ENCODE measurements around the gene HSPA5.
"Not testable (repeated sequence)": the region's sequence is repeated elsewhere in the genome, so short reads cannot be mapped to it uniquely, and the experiment has no call there.

The HSPA5 gene

GRCh38 chr9:125234099-125234498 is 7.0 kb downstream of the HSPA5 start:
- not testable (repeated sequence) for H3K27me3 ChIP-seq (ENCODE audit: control insufficient read depth in 2 of 2, insufficient read depth in 2 of 2, low read length in 2 of 2); H3K9me3 ChIP-seq (ENCODE audit: control insufficient read depth in 2 of 2, low read length in 2 of 2); H3K27ac ChIP-seq (ENCODE audit: low read depth in 2 of 2, low read length in 2 of 2); H3K9ac ChIP-seq (ENCODE audit: low read depth in 1 of 2, low read length in 2 of 2); H3K4me3 ChIP-seq (ENCODE audit: low read length in 2 of 2)
- peaks cover 40 to 61% of the 10 kb centered on the region in 2 donors for H3K36me3 ChIP-seq (ENCODE audit: control insufficient read depth in 2 of 2, insufficient read depth in 2 of 2, low read length in 2 of 2)
- peaks cover 14 to 18% of the 10 kb centered on the region in 2 donors for H3K4me1 ChIP-seq (ENCODE audit: control insufficient read depth in 2 of 2, insufficient read depth in 2 of 2, low read length in 2 of 2)

- Histone ChIP-seq H3K36me3 (ENCODE audit: control insufficient read depth in 2 of 2, insufficient read depth in 2 of 2, low read length in 2 of 2) (peaks cover 36 to 57% of the 10 kb centered on the region in 2 donors), H3K9ac (ENCODE audit: low read depth in 1 of 2, low read length in 2 of 2) (no peak overlapping the region), H3K27me3 (ENCODE audit: control insufficient read depth in 2 of 2, insufficient read depth in 2 of 2, low read length in 2 of 2) (no peaks in the 10 kb centered on the region), H3K4me1 (ENCODE audit: control insufficient read depth in 2 of 2, insufficient read depth in 2 of 2, low read length in 2 of 2) (peaks cover 10 to 15% of the 10 kb centered on the region in 2 donors), H3K4me3 (ENCODE audit: low read length in 2 of 2) (no peak overlapping the region), H3K9me3 (ENCODE audit: control insufficient read depth in 2 of 2, low read length in 2 of 2) (no peaks in the 10 kb centered on the region), H3K27ac (ENCODE audit: low read depth in 2 of 2, low read length in 2 of 2) (no peak overlapping the region)
Observed at GRCh38 chr9:125233678-125234077, 7.5 kb downstream of the HSPA5 start.

GRCh38 chr9:125227761-125228160 is 13.4 kb downstream of the HSPA5 start:
- Histone ChIP-seq H3K4me3 (ENCODE audit: low read length in 2 of 2) (no peak overlapping the region), H3K9ac (ENCODE audit: low read depth in 1 of 2, low read length in 2 of 2) (no peak overlapping the region), H3K27me3 (ENCODE audit: control insufficient read depth in 2 of 2, insufficient read depth in 2 of 2, low read length in 2 of 2) (no peaks in the 10 kb centered on the region), H3K36me3 (ENCODE audit: control insufficient read depth in 2 of 2, insufficient read depth in 2 of 2, low read length in 2 of 2) (peaks cover 0 to 19% of the 10 kb centered on the region in 2 donors), H3K4me1 (ENCODE audit: control insufficient read depth in 2 of 2, insufficient read depth in 2 of 2, low read length in 2 of 2) (no peaks in the 10 kb centered on the region), H3K27ac (ENCODE audit: low read depth in 2 of 2, low read length in 2 of 2) (no peak overlapping the region), H3K9me3 (ENCODE audit: control insufficient read depth in 2 of 2, low read length in 2 of 2) (no peaks in the 10 kb centered on the region)

GRCh38 chr9:125224858-125225257 is 16.3 kb downstream of the HSPA5 start:
- not testable (repeated sequence) for H3K4me3 ChIP-seq (ENCODE audit: low read length in 2 of 2); H3K27ac ChIP-seq (ENCODE audit: low read depth in 2 of 2, low read length in 2 of 2); H3K27me3 ChIP-seq (ENCODE audit: control insufficient read depth in 2 of 2, insufficient read depth in 2 of 2, low read length in 2 of 2); H3K9me3 ChIP-seq (ENCODE audit: control insufficient read depth in 2 of 2, low read length in 2 of 2); H3K9ac ChIP-seq (ENCODE audit: low read depth in 1 of 2, low read length in 2 of 2); H3K4me1 ChIP-seq (ENCODE audit: control insufficient read depth in 2 of 2, insufficient read depth in 2 of 2, low read length in 2 of 2)
- peaks cover 0 to 19% of the 10 kb centered on the region in 2 donors for H3K36me3 ChIP-seq (ENCODE audit: control insufficient read depth in 2 of 2, insufficient read depth in 2 of 2, low read length in 2 of 2)

- Histone ChIP-seq H3K4me3 (ENCODE audit: low read length in 2 of 2) (no peak overlapping the region), H3K27ac (ENCODE audit: low read depth in 2 of 2, low read length in 2 of 2) (no peak overlapping the region), H3K9ac (ENCODE audit: low read depth in 1 of 2, low read length in 2 of 2) (no peak overlapping the region), H3K27me3 (ENCODE audit: control insufficient read depth in 2 of 2, insufficient read depth in 2 of 2, low read length in 2 of 2) (no peaks in the 10 kb centered on the region), H3K4me1 (ENCODE audit: control insufficient read depth in 2 of 2, insufficient read depth in 2 of 2, low read length in 2 of 2) (no peaks in the 10 kb centered on the region), H3K36me3 (ENCODE audit: control insufficient read depth in 2 of 2, insufficient read depth in 2 of 2, low read length in 2 of 2) (peaks cover 0 to 10% of the 10 kb centered on the region in 2 donors), H3K9me3 (ENCODE audit: control insufficient read depth in 2 of 2, low read length in 2 of 2) (no peaks in the 10 kb centered on the region)
Observed at GRCh38 chr9:125218621-125219020, 22.5 kb downstream of the HSPA5 start.

GRCh38 chr9:125214186-125214585 is 27.0 kb downstream of the HSPA5 start:
- Histone ChIP-seq H3K36me3 (ENCODE audit: control insufficient read depth in 2 of 2, insufficient read depth in 2 of 2, low read length in 2 of 2) (peaks cover 0 to 18% of the 10 kb centered on the region in 2 donors), H3K4me3 (ENCODE audit: low read length in 2 of 2) (no peak overlapping the region), H3K4me1 (ENCODE audit: control insufficient read depth in 2 of 2, insufficient read depth in 2 of 2, low read length in 2 of 2) (no peaks in the 10 kb centered on the region), H3K9ac (ENCODE audit: low read depth in 1 of 2, low read length in 2 of 2) (no peak overlapping the region), H3K27me3 (ENCODE audit: control insufficient read depth in 2 of 2, insufficient read depth in 2 of 2, low read length in 2 of 2) (no peaks in the 10 kb centered on the region), H3K9me3 (ENCODE audit: control insufficient read depth in 2 of 2, low read length in 2 of 2) (no peaks in the 10 kb centered on the region), H3K27ac (ENCODE audit: low read depth in 2 of 2, low read length in 2 of 2) (no peak overlapping the region)

GRCh38 chr9:125204477-125204876 is 36.7 kb downstream of the HSPA5 start:
- Histone ChIP-seq H3K9me3 (ENCODE audit: control insufficient read depth in 2 of 2, low read length in 2 of 2) (no peaks in the 10 kb centered on the region), H3K4me3 (ENCODE audit: low read length in 2 of 2) (no peak overlapping the region), H3K9ac (ENCODE audit: low read depth in 1 of 2, low read length in 2 of 2) (no peak overlapping the region), H3K27ac (ENCODE audit: low read depth in 2 of 2, low read length in 2 of 2) (no peak overlapping the region), H3K27me3 (ENCODE audit: control insufficient read depth in 2 of 2, insufficient read depth in 2 of 2, low read length in 2 of 2) (no peaks in the 10 kb centered on the region), H3K4me1 (ENCODE audit: control insufficient read depth in 2 of 2, insufficient read depth in 2 of 2, low read length in 2 of 2) (peaks cover 5% of the 10 kb centered on the region in 2 donors), H3K36me3 (ENCODE audit: control insufficient read depth in 2 of 2, insufficient read depth in 2 of 2, low read length in 2 of 2) (peaks cover 14 to 15% of the 10 kb centered on the region in 2 donors)

- no peaks in the 10 kb centered on the region for H3K27me3 ChIP-seq (ENCODE audit: control insufficient read depth in 2 of 2, insufficient read depth in 2 of 2, low read length in 2 of 2)
- no peaks in the 10 kb centered on the region for H3K9me3 ChIP-seq (ENCODE audit: control insufficient read depth in 2 of 2, low read length in 2 of 2)
Observed at GRCh38 chr9:125202846-125203618, 38.1 kb downstream of the HSPA5 start.

GRCh38 chr9:125200216-125201047 is 40.7 kb downstream of the HSPA5 start, which contains the start of gene RABEPK:
RABEPK (plus strand) TSS chr9:125200542; CDS start chr9:125203014, 2,472 bp downstream.
- Histone ChIP-seq H3K4me3 (ENCODE audit: low read length in 2 of 2) (peak within 1 kb of the TSS; percentile 89 to 99), H3K36me3 (ENCODE audit: control insufficient read depth in 2 of 2, insufficient read depth in 2 of 2, low read length in 2 of 2) (peaks cover 3 to 4% of the 10 kb centered on the region in 2 donors), H3K9ac (ENCODE audit: low read depth in 1 of 2, low read length in 2 of 2) (peak within 1 kb of the TSS; percentile 93), H3K4me1 (ENCODE audit: control insufficient read depth in 2 of 2, insufficient read depth in 2 of 2, low read length in 2 of 2) (peaks cover 5 to 7% of the 10 kb centered on the region in 2 donors), H3K27me3 (ENCODE audit: control insufficient read depth in 2 of 2, insufficient read depth in 2 of 2, low read length in 2 of 2) (no peaks in the 10 kb centered on the region), H3K27ac (ENCODE audit: low read depth in 2 of 2, low read length in 2 of 2) (peak within 1 kb of the TSS; percentile 92 to 93), H3K9me3 (ENCODE audit: control insufficient read depth in 2 of 2, low read length in 2 of 2) (no peaks in the 10 kb centered on the region)

More at GRCh38 chr9:125202846-125203618, 38.1 kb downstream of the HSPA5 start:
- Histone ChIP-seq H3K4me3 (ENCODE audit: low read length in 2 of 2) (no peak overlapping the region), H3K27ac (ENCODE audit: low read depth in 2 of 2, low read length in 2 of 2) (no peak overlapping the region), H3K4me1 (ENCODE audit: control insufficient read depth in 2 of 2, insufficient read depth in 2 of 2, low read length in 2 of 2) (peaks cover 5 to 7% of the 10 kb centered on the region in 2 donors), H3K36me3 (ENCODE audit: control insufficient read depth in 2 of 2, insufficient read depth in 2 of 2, low read length in 2 of 2) (peaks cover 14 to 15% of the 10 kb centered on the region in 2 donors), H3K9ac (ENCODE audit: low read depth in 1 of 2, low read length in 2 of 2) (no peak overlapping the region)

- not testable (repeated sequence) for H3K9ac ChIP-seq (ENCODE audit: low read depth in 1 of 2, low read length in 2 of 2); H3K36me3 ChIP-seq (ENCODE audit: control insufficient read depth in 2 of 2, insufficient read depth in 2 of 2, low read length in 2 of 2); H3K4me3 ChIP-seq (ENCODE audit: low read length in 2 of 2); H3K27ac ChIP-seq (ENCODE audit: low read depth in 2 of 2, low read length in 2 of 2); H3K4me1 ChIP-seq (ENCODE audit: control insufficient read depth in 2 of 2, insufficient read depth in 2 of 2, low read length in 2 of 2); H3K27me3 ChIP-seq (ENCODE audit: control insufficient read depth in 2 of 2, insufficient read depth in 2 of 2, low read length in 2 of 2); H3K9me3 ChIP-seq (ENCODE audit: control insufficient read depth in 2 of 2, low read length in 2 of 2)
Observed at GRCh38 chr9:125195591-125195990, 45.6 kb downstream of the HSPA5 start.

Data from mucosa of rectum (tissue), 2 donors.